Raji (cell line): ENCODE data around the gene SMAD7.

ENCODE experiments used
- POLR2A ChIP-seq: IDR thresholded peaks from 2 replicates; pipeline ENCODE4 v1.6.1; 2011; ENCODE audit warnings: low read depth, low read length, control low read depth; ENCODE audit not compliant: insufficient read depth

Gene SMAD7

DNA sequence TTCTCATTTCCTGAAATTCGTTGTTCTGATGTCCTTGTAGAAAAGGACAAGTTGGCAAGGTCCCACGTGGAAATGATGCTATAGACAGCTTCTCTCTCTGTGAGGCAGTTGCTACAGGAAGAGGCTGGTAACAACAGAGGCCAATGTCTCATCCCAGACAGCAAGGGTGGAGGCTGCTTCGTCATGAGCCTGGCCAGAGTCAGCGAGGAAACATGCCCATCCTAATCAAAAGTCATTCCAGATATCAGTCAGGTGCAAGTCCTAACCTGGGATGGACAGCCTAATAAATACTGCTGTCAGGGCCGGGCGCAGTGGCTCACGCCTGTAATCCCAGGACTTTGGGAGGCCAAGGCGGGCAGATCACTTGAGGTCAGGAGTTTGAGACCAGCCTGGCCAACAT, 6.4 kb upstream of the SMAD7 start:
- no peak for TF ChIP-seq POLR2A

DNA sequence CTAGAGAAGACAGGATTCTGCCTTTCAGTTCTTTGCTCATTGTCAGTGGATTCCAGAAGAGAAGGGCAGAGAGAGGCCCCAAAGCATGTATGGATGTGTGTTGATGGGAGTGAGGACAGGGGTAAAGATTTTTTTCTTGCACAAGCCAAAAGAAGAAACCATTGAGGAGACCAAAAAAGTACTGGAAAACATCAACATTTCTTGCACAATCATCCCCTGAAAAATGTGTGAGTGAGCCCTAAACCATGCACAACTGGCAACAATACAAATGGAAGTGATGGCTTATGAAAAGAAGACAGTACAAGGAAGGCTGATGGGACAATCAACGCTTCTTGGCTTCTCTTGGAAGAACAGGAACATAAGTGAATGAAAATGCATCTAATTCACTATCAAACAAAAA, 5.6 kb upstream of the SMAD7 start:
- TF ChIP-seq POLR2A = no peak

DNA sequence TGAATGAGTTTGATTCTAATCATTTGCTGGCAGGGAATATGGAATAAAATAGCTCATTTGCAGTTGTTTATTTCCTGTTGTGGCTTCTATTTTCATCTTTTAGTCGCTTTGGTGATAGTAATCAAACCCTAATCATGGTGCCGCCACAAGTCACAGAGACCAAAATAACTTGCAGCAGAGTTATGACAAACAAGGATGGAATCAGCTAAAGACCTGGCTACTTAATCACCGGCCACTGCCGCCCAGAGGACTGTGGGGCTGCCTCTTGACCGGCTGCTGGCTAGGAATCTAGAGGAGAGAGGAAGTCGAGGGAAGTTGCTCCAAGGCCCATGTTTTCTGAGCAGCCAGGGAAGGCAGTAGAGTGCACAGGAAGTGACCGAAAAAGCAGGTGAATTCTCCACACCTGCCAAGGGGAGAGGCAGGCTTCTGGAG, 5.1 kb upstream of the SMAD7 start:
- TF ChIP-seq POLR2A = no peak

DNA sequence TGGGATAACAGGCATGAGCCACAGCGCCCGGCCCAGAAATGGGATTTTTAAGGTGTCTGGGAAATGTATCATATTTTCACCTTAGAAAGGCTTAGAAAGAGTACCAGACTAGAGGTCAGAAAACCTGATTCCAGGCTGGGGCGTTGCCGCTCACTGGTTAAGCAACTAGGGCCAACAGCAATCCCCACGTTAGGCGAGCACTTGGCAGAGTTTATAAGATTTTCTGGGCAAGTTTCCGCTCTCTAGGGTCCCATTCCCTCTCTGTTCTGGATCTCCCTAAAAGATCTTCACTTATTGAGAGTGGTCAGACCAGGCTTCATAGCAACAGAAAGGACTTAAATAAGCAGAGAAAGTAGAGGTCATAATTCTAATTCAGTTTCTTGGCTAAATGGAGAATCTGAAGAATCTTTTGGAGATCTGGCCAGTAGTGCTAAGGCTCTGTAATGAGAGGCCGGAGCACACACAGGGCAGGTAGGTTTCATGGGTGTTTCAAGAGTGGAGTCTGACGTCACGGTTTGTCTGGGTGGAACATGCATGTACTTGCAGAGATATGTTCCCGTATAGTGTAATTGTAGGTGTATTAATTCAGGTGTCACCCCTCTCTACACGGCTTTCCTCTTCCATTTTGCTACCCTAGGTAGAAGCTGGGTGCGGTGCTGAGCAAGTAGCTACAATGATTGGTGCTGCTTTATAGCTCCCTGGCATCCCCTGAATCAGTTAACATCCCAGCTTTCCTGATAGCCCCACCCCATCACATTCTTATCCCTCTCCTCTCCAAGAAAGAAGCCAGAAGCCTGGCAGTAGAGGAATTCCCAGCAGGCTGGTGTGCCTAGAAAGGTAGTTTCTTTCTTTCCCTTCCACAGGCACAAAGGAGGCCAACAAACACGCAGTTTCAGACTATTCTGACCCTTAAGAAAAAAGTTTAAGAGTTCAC, 4.4 kb upstream of the SMAD7 start:
- TF ChIP-seq POLR2A = no peak

DNA sequence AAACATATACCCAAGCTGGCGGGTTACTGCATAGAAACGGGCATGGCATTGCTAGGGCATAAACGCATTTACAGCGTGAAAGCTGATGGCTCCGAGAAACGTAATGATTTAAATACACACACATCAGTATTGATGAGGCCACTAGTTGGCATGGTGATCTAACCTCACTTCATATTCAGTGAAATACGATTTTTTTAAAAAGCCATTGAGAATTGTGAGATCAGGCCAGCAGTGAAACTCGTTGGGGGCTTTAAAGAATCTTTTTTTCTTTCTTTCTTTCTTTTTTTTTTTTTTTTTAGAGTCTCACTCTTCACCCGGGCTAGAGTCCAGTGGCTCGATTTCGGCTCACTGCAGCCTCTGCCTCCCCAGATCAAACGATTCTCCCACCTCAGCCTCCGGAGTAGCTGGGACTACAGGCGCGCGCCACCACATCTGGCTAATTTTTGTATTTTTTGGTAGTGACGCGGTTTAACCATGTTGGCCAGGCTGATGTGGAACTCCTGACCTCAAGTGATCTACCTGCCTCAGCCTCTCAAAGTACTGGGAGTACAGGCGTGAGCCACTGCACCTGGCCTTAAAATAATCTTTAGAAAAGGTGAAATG, 2.4 kb upstream of the SMAD7 start:
- TF ChIP-seq POLR2A = no peak

DNA sequence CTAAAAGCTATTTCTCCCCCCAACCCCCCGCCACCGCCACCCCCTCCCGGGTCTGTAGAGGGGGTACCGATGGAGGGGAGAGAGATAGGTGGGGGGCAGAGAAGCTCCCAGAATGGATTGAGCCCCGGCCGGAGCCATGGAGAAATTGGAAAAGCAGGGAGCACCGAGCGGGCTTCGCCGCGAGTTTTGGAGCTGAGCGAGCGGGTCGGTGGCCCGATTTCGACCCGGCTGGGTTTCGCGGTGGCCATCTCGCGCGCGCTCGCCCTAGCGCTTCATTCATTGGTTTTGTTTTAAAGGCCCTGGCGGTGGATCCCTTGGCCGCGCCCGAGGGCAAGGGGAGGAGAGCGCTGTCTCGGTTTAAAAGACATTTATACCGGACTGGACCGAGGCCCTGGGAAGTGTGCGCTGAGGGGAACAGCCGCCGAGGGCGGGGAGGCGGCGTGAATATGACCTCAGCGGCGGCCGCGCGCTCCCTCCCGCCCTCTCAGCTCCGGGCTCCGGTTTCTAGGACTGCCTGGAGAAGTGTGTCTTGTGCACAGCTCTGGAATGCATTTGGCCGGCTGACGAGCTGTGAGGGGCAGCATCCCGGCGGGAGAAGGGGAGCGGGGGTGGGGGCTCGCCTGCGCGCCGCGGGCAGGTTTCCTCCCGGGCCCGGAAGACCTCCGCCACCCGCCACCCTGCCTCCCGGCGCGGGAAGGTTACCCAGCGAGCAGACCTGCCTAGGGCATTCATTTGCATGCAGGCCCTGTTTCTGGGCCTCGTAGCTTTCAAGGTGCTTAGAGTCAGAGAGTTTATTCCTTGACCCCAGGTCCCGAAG, 1.7 kb upstream of the SMAD7 start:
- peak; percentile 39 for TF ChIP-seq POLR2A

DNA sequence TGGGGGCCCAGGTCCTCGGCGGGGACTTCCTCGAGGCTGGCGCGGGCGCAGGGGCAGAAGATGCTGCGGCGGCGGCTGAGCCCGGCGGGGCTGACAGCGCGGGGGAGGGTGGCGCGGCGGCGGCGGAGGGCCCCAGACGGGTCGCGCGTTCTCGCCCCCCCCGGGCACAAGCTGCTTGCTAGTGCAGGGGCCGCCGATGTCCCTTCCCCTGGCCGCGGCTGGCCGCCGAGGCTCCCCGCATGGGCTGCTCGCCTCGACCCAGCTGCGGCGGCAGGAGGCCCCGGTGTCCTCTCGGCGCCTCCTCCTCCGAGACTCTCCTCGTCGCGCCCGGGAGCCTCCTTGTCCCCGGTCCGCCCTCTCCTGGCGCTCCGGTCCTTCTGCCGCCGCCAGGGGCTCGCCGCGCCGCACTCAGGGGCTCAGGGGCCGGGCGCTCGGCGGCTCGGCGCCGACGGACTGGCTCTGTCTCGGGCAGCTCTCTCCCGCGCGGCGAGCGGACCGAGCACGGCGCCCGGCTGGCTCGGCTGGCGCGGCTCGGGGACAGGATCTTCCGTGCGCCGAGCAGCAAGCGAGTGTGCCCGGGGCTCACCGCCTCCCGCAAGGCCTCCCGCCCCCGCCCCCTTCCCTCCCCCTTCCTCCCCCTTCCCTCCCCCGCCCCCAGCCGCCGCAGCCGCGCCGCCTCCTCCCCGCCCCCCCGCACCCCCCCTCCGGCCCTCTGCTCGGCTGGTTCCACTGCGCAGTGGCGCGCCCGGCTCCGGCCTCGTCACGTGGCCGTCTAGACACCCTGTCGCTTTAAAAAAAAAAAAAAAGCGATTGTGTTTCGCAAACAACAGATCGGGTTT, 902 bp upstream of the SMAD7 start:
- TF ChIP-seq POLR2A = peak; percentile 71

DNA sequence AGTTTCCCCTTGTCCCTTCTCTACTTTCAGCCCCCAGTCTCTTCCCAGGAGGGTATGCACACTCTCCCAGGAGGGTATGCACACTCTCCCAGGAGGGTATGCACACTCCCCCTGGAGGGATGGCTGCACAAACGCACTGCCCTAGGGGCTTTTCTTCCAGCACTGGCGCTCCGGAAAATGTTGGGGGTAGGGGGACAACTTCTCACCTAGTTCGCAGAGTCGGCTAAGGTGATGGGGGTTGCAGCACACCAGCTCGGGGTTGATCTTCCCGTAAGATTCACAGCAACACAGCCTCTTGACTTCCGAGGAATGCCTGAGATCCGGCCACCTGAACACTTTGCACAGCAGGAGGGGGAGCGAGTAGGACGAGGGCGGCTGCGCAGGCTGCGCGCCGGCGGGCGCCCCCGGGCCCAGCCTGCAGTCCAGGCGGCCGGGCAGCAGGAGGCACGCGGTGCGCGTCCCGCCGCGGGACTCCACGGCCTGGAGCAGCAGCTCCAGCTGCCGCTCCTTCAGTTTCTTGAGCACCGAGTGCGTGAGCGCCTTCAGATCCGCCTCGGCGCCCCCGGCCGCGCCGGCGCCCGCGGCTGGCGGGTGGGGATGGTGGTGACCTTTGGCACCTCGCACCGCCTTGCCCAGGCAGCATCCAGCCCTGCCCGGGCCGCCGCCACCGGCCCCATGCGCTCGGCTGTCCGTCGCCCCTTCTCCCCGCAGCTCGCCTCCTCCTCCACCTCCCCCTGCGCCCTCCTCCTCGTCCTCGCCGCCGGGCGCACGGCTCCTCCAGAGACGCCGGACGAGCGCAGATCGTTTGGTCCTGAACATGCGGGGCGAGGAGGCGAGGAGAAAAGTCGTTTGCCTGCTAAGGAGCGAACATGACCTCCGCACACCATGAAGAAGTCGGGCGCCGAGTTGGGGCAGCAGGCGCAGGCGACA, 894 bp downstream of the SMAD7 start:
- no peak for TF ChIP-seq POLR2A

GRCh38 chr18:48949050-48949605, 1.6 kb downstream of the SMAD7 start:
- TF ChIP-seq POLR2A = no peak

- no peak for TF ChIP-seq POLR2A
These were observed 2.4 kb downstream of the SMAD7 start for GRCh38 chr18:48948112-48949049.

DNA sequence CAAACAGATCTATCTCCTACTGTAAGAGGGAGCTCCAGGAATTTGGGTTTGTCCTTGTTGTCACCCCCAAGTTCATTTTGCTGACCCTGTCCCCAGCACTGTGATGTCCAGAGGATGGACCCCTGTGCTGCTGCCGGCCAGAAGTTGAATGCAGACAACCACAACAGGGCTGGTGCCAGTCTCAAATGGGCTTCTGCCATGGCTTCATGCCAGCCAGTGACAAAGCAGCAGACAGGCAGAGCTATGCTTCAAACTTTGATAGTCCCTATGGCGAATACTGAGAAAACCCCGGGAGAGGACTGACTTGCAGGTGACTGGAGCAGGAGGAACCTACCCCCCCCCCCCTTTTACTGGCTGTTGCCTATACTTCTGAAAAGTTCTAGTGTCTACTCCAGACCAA, 3.2 kb downstream of the SMAD7 start:
- TF ChIP-seq POLR2A = no peak

- no peak for TF ChIP-seq POLR2A
These were observed 3.7 kb downstream of the SMAD7 start for GRCh38 chr18:48947092-48947491.
